ENCODE results near the gene MOV10L1.

- TF ChIP-seq, protein P1, sequence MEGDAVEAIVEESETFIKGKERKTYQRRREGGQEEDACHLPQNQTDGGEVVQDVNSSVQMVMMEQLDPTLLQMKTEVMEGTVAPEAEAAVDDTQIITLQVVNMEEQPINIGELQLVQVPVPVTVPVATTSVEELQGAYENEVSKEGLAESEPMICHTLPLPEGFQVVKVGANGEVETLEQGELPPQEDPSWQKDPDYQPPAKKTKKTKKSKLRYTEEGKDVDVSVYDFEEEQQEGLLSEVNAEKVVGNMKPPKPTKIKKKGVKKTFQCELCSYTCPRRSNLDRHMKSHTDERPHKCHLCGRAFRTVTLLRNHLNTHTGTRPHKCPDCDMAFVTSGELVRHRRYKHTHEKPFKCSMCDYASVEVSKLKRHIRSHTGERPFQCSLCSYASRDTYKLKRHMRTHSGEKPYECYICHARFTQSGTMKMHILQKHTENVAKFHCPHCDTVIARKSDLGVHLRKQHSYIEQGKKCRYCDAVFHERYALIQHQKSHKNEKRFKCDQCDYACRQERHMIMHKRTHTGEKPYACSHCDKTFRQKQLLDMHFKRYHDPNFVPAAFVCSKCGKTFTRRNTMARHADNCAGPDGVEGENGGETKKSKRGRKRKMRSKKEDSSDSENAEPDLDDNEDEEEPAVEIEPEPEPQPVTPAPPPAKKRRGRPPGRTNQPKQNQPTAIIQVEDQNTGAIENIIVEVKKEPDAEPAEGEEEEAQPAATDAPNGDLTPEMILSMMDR (conservative IDR thresholded peaks at IDR 0.05; ENCODE audit: low read length), result no peak
- no peak for TF ChIP-seq EZH2phosphoT487 (IDR thresholded peaks at IDR 0.05; ENCODE audit: borderline replicate concordance, low read depth, low read length)
These were observed 40.3 kb upstream of the MOV10L1 start for GRCh38 chr22:50049299-50050195.
